ENCODE measurements around the gene PAFAH2.

DNA sequence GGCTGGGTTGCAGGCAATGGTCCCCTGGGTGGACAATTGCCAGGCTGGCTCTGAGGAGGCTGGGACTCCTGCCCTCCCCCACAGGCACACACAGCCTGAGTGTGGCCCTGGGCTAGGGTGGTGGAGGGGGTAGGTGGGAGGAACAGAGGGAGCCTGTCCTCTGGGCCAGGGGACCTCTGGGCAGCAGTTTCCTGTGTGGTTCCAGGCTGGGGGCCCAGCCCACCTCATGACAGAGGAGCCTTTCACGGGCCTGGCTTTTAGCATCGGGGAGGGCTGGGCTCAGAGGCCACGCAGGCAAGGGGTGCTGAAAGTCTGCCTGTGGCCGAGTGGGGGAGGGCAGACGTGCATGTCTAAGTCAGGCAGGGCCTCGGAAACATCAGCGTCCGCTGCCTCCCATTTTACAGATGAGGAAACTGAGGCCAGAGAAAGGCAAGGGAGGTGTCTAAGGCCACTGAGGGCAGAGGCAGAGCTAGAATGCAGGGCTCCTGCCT is 30.7 kb upstream of the PAFAH2 start:
- TF ChIP-seq, protein P1, sequence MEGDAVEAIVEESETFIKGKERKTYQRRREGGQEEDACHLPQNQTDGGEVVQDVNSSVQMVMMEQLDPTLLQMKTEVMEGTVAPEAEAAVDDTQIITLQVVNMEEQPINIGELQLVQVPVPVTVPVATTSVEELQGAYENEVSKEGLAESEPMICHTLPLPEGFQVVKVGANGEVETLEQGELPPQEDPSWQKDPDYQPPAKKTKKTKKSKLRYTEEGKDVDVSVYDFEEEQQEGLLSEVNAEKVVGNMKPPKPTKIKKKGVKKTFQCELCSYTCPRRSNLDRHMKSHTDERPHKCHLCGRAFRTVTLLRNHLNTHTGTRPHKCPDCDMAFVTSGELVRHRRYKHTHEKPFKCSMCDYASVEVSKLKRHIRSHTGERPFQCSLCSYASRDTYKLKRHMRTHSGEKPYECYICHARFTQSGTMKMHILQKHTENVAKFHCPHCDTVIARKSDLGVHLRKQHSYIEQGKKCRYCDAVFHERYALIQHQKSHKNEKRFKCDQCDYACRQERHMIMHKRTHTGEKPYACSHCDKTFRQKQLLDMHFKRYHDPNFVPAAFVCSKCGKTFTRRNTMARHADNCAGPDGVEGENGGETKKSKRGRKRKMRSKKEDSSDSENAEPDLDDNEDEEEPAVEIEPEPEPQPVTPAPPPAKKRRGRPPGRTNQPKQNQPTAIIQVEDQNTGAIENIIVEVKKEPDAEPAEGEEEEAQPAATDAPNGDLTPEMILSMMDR (IDR thresholded peaks at IDR 0.05): no peak
- no peak for TF ChIP-seq POLR2AphosphoS5 (IDR thresholded peaks at IDR 0.05; ENCODE audit: low read depth, low read length)
- no peak for TF ChIP-seq REST (IDR thresholded peaks at IDR 0.05; ENCODE audit: insufficient read depth in 1 of 2, low read depth in 2 of 2, low read length in 1 of 2)
- no peak for TF ChIP-seq TCF7L2 (IDR thresholded peaks at IDR 0.05; ENCODE audit: low read depth, low read length)

All from Panc1 (cell line).